A204.1 (cell line): Measurements from ENCODE around the gene KDM8.

Source experiments
- FAIRE-seq: peaks from 2 replicates; lab custom pipeline; 2012; peaks lifted over from hg19 to GRCh38; lab: Jason Lieb, UNC

KDM8 gene

DNA sequence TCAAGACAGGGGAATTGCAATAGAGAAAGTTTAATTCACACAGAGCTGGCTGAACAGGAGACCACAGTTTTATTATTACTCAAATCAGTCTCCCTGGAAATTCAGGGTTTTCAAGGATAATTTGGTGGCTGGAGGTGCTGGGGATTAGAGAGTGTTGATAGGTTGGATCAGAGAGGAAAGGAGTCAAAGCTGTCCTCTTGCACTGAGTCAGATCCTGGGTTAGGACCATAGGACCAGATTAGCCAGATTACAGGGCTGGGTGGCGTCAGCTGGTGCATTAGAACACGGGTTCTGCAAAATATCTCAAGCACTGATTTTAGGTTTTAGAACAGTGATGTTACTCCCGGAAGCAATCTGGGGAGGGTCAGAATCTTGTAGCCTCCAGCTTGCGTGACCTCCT, 67.0 kb downstream of the KDM8 start:
- FAIRE-seq: no peak
